IPS-18c (cell line): Measurements from ENCODE around the gene XCL2.

Source experiments
- H3K4me3 ChIP-seq: 2 replicates; pipeline ENCODE4 v1.7.0; 2013; ENCODE audit warnings: low read depth, mild to moderate bottlenecking, low read length, moderate library complexity; ENCODE audit not compliant: insufficient read depth
- H3K9me3 ChIP-seq: one replicate; pipeline ENCODE4 v1.6.1; 2013; ENCODE audit warnings: mild to moderate bottlenecking, low read length, moderate library complexity; ENCODE audit not compliant: control insufficient read depth, insufficient read depth

Gene XCL2

GRCh38 chr1:168505006-168505405 is 38.8 kb downstream of the XCL2 start:
- H3K9me3 ChIP-seq, result peaks cover 2% of the 10 kb centered on the region
- H3K4me3 ChIP-seq, result no peak overlapping the region

GRCh38 chr1:168504064-168504837 is 39.5 kb downstream of the XCL2 start:
- Histone ChIP-seq H3K9me3 (peaks cover 2% of the 10 kb centered on the region), H3K4me3 (no peak overlapping the region)

- no peak overlapping the region for H3K4me3 ChIP-seq
- H3K9me3 ChIP-seq, result no peaks in the 10 kb centered on the region
Measured at GRCh38 chr1:168499688-168500049, 44.1 kb downstream of the XCL2 start.

- no peaks in the 10 kb centered on the region for H3K9me3 ChIP-seq
- H3K4me3 ChIP-seq, result no peak overlapping the region
Measured at GRCh38 chr1:168498956-168499687, 44.7 kb downstream of the XCL2 start.

DNA sequence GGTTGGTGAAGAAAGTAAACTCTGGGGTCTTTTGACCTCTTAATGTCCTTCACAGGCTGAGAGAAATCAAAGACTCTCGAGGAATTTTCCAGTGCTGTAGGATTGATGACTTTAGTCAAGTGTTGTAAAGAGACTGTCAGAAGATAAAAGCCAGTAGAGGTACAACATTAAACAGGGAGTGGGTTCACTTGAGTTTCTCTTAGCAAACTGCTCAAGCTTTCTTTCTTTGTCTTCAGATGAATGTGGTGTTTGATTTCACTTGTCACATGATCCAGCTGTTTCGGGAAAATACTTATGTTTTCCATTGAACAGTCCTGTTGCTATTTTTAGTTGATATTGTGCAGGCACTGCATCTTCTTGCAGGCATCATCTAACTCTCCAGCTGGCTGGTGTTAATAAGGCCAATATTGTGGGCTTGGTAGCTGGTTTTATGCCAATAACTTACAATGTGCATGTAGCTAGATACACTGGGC is 45.6 kb downstream of the XCL2 start:
- H3K4me3 ChIP-seq, result no peak overlapping the region
- H3K9me3 ChIP-seq, result no peaks in the 10 kb centered on the region

- no peaks in the 10 kb centered on the region for H3K9me3 ChIP-seq
- no peak overlapping the region for H3K4me3 ChIP-seq
Measured at GRCh38 chr1:168497376-168497950, 46.3 kb downstream of the XCL2 start.

GRCh38 chr1:168491527-168492164 is 52.2 kb downstream of the XCL2 start:
- Histone ChIP-seq H3K4me3 (no peak overlapping the region), H3K9me3 (no peaks in the 10 kb centered on the region)
